ENCODE measurements around the gene E2F4.

The E2F4 gene

GRCh38 chr16:67173323-67173722 lies 18.6 kb upstream of the E2F4 start:
- no peak for DNase-seq (ENCODE audit: low read depth in 2 of 2, low spot score in 1 of 2)

GRCh38 chr16:67173808-67174705 lies 17.9 kb upstream of the E2F4 start:
- no peak for DNase-seq (ENCODE audit: low read depth in 2 of 2, low spot score in 1 of 2)

GRCh38 chr16:67174706-67175231 lies 17.2 kb upstream of the E2F4 start:
- no peak for DNase-seq (ENCODE audit: low read depth in 2 of 2, low spot score in 1 of 2)

GRCh38 chr16:67176662-67177061 lies 15.3 kb upstream of the E2F4 start:
- no peak for DNase-seq (ENCODE audit: low read depth in 2 of 2, low spot score in 1 of 2)

- no peak for DNase-seq (ENCODE audit: low read depth in 2 of 2, low spot score in 1 of 2)
Measured at GRCh38 chr16:67177743-67178699, 13.9 kb upstream of the E2F4 start.

GRCh38 chr16:67179421-67180080 lies 12.4 kb upstream of the E2F4 start:
- no peak for DNase-seq (ENCODE audit: low read depth in 2 of 2, low spot score in 1 of 2)

GRCh38 chr16:67180166-67180565 lies 11.8 kb upstream of the E2F4 start:
- no peak for DNase-seq (ENCODE audit: low read depth in 2 of 2, low spot score in 1 of 2)

GRCh38 chr16:67181346-67181745 lies 10.6 kb upstream of the E2F4 start:
- no peak for DNase-seq (ENCODE audit: low read depth in 2 of 2, low spot score in 1 of 2)

GRCh38 chr16:67182288-67182687 lies 9.7 kb upstream of the E2F4 start:
- no peak for DNase-seq (ENCODE audit: low read depth in 2 of 2, low spot score in 1 of 2)

GRCh38 chr16:67183284-67183626 lies 8.7 kb upstream of the E2F4 start:
- DNase-seq (ENCODE audit: low read depth in 2 of 2, low spot score in 1 of 2) = no peak

GRCh38 chr16:67183627-67184452 lies 8.1 kb upstream of the E2F4 start, which contains the start of gene MATCAP1:
TSS of gene MATCAP1 (minus strand) at chr16:67183963. CDS start at chr16:67180610, 3,353 bp downstream.
- DNase-seq (ENCODE audit: low read depth in 2 of 2, low spot score in 1 of 2) = peak; percentile 74 to 83

- DNase-seq (ENCODE audit: low read depth in 2 of 2, low spot score in 1 of 2) = no peak
Measured at GRCh38 chr16:67184453-67184994, 7.4 kb upstream of the E2F4 start.

- peak; percentile 62 to 64 for DNase-seq (ENCODE audit: low read depth in 2 of 2, low spot score in 1 of 2)
Measured at GRCh38 chr16:67184995-67185650, 6.8 kb upstream of the E2F4 start.

GRCh38 chr16:67185651-67186134 lies 6.3 kb upstream of the E2F4 start:
- no peak for DNase-seq (ENCODE audit: low read depth in 2 of 2, low spot score in 1 of 2)

- DNase-seq (ENCODE audit: low read depth in 2 of 2, low spot score in 1 of 2) = no peak
Measured at GRCh38 chr16:67186550-67186950, 5.4 kb upstream of the E2F4 start.

GRCh38 chr16:67187175-67187890 lies 4.6 kb upstream of the E2F4 start:
- DNase-seq (ENCODE audit: low read depth in 2 of 2, low spot score in 1 of 2) = no peak

GRCh38 chr16:67188323-67188722 lies 3.6 kb upstream of the E2F4 start:
- no peak for DNase-seq (ENCODE audit: low read depth in 2 of 2, low spot score in 1 of 2)

- no peak for DNase-seq (ENCODE audit: low read depth in 2 of 2, low spot score in 1 of 2)
Measured at GRCh38 chr16:67188798-67189197, 3.2 kb upstream of the E2F4 start.

GRCh38 chr16:67190041-67190440 lies 1.9 kb upstream of the E2F4 start, which contains the start of gene EXOC3L1:
TSS of gene EXOC3L1 (minus strand) at chr16:67190136. CDS start at chr16:67189676, 460 bp downstream.
- DNase-seq (ENCODE audit: low read depth in 2 of 2, low spot score in 1 of 2) = no peak
